Loucy (cell line): ENCODE measurements around the gene IGHMBP2.

Source experiments
- EZH2phosphoT487 ChIP-seq: fragments of 200-600 bp; IDR thresholded peaks from 2 replicates; pipeline ENCODE4 v1.6.1; 2018; ENCODE audit warnings: antibody characterized with exemption, mild to moderate bottlenecking, moderate library complexity, borderline replicate concordance
- TF ChIP-seq, protein P1 (sequence below): fragments of 200-600 bp; sonication (generic); conservative IDR thresholded peaks from 2 replicates; pipeline ENCODE4 v1.5.1; 2014; ENCODE audit warnings: mild to moderate bottlenecking, antibody characterized with exemption, low read length

DNA sequence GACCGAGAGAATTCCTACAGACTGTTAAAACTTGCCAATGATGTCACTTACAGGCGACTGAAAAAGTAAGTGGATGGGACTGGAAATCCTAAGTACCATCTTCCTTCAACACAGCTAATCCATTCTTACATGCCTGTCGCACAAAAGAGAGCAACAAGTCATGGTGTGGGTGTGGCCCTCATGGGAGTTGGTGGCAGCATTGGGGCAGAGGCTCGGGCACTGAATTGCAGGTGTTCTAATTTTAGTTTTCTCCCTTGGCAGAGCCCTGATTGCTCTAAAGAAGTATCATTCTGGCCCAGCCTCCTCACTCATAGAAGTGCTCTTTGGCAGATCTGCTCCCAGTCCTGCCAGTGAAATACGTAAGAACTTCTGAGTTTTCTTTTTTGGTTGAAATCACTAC lies 4.6 kb downstream of the IGHMBP2 start:
- TF ChIP-seq, protein P1, sequence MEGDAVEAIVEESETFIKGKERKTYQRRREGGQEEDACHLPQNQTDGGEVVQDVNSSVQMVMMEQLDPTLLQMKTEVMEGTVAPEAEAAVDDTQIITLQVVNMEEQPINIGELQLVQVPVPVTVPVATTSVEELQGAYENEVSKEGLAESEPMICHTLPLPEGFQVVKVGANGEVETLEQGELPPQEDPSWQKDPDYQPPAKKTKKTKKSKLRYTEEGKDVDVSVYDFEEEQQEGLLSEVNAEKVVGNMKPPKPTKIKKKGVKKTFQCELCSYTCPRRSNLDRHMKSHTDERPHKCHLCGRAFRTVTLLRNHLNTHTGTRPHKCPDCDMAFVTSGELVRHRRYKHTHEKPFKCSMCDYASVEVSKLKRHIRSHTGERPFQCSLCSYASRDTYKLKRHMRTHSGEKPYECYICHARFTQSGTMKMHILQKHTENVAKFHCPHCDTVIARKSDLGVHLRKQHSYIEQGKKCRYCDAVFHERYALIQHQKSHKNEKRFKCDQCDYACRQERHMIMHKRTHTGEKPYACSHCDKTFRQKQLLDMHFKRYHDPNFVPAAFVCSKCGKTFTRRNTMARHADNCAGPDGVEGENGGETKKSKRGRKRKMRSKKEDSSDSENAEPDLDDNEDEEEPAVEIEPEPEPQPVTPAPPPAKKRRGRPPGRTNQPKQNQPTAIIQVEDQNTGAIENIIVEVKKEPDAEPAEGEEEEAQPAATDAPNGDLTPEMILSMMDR, result no peak
- TF ChIP-seq EZH2phosphoT487, result no peak
